Fibroblast of the aortic adventitia (primary cell): ENCODE measurements around the gene COL23A1. TPM values are rescaled to one million over a fixed set of nuclear protein-coding genes. Genes with fewer than 3 reads are reported as not detected.

ENCODE experiments used
- DNase-seq: peaks from one replicate; pipeline ENCODE4 v3.0.0-alpha.2; 2010; ENCODE audit warnings: low read depth
- H3K4me3 ChIP-seq: 2 replicates; pipeline ENCODE4 v1.5.1; 2011; ENCODE audit warnings: low read depth, mild to moderate bottlenecking, control low read depth, low read length, moderate library complexity
- total RNA-seq: library from RNA; depleted of rRNA; stranded (reverse); fragments of >200 nt; gene quantifications from 2 replicates; pipeline ENCODE4 v1.2.3, GENCODE V29; 2012; ENCODE audit warnings: low replicate concordance
- TF ChIP-seq, protein P1 (sequence below): IDR thresholded peaks from 2 replicates; pipeline ENCODE4 v1.5.1; 2011; ENCODE audit warnings: mild to moderate bottlenecking, low read length, control low read depth, inconsistent platforms; ENCODE audit not compliant: insufficient read depth

Gene COL23A1
- total RNA-seq, 1 donor, result not detected

DNA sequence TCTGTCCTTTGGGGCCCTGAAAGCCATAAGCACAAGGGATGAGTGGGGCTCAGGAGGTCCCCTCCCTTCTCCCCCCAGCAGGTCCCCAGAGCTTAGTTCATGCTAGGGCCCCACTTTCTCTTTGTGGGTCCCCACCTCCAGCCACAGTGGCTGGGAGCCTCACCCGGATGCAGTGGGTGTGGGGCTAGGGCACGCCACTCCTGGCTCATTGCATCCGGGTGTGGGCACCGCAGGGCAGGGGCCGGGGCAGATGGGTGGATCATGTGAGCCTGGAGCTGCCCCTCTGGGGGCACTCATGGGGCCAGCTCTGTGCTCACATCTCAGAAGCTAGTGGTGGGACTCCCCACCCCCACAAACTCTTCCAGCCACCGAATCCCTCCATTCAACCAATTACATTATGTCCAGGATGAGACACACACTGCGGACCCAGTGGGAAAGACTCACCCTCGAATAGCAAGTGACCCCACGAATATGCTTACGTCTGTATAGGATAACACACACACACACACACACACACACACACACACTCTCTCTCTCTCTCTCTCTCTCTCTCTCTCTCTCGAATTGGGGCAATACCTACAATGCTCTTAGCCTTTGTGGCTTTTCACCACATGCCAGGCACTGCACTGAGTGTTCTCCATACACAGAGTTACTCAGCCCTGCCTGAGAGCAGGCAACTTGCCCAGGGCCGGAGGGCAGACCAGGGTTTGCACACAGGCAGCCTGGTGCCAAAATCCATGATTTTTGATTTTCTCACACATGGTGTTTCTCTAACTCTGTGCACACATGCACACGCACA lies 340.8 kb downstream of the COL23A1 start:
- DNase-seq, result peak; percentile 27
- H3K4me3 ChIP-seq, result no peak overlapping the region
- TF ChIP-seq, protein P1, sequence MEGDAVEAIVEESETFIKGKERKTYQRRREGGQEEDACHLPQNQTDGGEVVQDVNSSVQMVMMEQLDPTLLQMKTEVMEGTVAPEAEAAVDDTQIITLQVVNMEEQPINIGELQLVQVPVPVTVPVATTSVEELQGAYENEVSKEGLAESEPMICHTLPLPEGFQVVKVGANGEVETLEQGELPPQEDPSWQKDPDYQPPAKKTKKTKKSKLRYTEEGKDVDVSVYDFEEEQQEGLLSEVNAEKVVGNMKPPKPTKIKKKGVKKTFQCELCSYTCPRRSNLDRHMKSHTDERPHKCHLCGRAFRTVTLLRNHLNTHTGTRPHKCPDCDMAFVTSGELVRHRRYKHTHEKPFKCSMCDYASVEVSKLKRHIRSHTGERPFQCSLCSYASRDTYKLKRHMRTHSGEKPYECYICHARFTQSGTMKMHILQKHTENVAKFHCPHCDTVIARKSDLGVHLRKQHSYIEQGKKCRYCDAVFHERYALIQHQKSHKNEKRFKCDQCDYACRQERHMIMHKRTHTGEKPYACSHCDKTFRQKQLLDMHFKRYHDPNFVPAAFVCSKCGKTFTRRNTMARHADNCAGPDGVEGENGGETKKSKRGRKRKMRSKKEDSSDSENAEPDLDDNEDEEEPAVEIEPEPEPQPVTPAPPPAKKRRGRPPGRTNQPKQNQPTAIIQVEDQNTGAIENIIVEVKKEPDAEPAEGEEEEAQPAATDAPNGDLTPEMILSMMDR, result no peak

DNA sequence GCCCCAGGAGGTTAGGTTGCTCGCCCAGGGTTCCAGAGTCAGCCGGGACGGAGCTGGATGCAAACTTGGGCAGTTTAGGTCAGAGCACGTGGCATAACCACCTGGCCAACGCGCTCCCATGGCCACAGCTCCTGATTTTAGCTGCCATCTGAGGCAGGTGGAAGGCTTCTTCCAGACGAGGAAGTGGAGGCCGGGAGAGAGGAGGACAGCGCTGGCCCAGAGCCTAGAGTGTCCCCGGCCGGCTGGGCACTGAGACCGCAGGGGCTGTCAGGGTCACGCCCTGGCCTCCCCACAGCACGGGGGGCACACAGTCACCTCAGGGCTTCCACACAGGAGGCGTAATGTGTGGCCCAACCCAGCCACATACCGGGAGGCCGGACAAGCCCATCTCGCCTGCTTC lies 341.4 kb downstream of the COL23A1 start:
- TF ChIP-seq, protein P1, result no peak
- no peak for DNase-seq

DNA sequence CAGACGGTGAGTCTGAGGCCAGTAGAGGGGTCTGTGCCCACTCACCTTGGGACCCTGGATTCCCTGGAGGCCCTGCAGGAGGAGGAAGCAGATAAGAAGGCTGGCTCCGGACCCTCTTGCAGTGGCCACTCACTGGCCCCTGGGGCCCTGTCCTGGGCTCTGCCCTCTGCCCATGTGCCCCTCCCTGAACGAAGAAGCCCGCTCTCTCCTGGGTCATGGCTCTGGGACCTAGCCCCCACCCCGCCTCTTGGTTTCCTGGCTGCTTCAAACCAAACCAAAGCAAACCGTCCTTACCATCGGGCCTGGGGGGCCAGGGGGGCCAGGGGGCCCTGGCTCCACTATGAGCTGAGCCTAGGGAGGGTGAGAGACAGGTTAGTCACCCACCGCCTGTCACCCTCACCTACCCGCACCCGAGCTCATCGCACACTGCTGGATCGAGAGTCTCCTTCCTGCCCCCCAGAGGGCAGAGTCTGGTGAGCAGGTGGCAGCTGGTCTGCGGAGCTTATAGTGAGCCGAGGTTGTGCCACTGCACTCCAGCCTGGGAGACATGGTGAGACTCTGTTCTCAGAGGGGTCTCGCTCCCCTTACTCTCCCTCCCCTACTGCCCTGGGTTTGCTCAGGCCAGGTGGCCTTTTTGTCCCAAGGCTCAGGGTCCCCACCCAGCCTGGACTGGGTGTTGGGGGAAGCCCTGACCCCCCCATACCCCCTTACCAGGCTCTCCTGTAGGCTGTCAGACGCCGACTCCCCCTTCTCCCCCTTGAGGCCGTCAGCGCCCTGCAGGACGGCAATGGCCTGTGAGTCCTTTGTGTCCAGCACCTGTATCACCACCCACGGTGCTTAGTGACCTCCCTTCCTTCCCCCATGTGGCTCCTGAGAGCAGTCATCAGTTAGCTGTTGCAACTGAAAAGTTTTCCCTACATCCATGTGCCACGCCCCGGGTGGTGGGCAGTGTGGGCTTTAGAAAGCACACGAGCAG lies 342.4 kb downstream of the COL23A1 start:
- H3K4me3 ChIP-seq, result no peak overlapping the region
- TF ChIP-seq, protein P1, result no peak
- no peak for DNase-seq

More for the DNA sequence above, 341.4 kb downstream of the COL23A1 start:
- no peak overlapping the region for H3K4me3 ChIP-seq

DNA sequence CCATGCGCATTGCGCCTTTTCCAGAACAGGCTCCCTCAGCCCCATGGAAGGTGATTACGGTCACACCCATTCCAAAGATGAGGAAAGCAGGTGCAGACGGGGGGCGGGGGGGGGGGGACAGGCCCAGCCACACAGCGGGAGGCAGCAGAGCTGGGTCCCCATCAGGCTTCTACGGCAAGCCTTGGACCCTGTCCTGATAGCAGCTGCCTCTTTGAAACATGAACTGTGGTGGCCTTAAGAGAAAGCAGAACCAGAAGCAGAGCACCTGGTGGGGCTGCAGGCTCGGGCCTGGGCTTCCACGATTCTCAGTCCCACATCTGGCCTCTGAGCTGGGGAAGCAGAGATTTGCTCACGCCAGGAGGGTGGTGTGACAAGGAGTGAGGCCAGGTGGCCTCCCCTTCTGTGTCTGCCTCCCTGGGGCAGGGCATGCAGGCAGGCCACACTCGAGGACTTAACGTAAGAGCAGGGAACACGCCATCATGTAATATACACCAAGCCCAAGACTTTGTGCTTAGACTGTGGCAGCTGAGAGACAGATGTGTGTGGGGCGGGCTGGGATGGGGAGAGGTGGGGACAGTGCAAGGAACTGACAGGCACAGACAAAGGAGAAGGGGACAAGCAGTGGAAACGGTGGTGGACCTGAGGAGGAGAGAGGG lies 343.4 kb downstream of the COL23A1 start:
- no peak overlapping the region for H3K4me3 ChIP-seq
- TF ChIP-seq, protein P1, result no peak
- DNase-seq, result no peak

DNA sequence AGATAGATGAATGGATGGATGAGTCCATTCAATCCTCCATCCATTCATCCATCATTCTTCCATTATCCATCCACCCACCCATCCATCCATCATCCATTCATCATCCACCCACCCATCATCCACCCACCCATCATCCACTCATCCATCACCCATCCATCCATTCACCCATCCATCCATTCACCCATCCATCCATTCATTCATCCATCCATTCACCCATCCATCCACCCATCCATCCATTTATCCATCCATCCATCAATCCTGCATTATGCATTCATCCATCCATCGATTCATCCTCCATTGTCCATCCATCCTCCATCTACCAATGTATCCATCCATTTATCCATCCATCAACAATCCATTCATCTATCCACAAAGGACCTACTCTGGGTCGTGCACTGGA lies 344.8 kb downstream of the COL23A1 start:
- TF ChIP-seq, protein P1, result no peak

DNA sequence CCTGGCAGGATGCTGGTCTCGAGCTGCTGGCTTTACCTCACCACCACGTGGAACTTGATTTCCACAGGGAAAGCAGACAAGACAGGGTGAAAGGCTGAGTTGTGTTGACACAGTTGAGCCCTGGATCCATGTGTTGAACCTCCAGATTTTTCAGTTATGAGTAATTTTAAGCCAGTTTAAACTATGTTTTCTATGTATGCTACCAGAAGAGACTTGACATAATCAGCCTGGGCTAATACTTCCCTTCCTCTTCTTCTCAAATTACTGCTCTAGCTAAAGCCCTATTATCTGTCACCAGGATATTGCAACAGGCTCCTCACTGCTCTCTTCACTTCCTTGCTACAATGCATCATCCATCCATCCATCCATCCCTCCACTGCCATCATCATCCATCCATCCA lies 345.6 kb downstream of the COL23A1 start:
- TF ChIP-seq, protein P1, result no peak
- DNase-seq, result no peak
- no peak overlapping the region for H3K4me3 ChIP-seq

More for the DNA sequence above, 344.8 kb downstream of the COL23A1 start:
- DNase-seq, result no peak
- no peak overlapping the region for H3K4me3 ChIP-seq
